ENCODE results near the gene MCIDAS.

DNA sequence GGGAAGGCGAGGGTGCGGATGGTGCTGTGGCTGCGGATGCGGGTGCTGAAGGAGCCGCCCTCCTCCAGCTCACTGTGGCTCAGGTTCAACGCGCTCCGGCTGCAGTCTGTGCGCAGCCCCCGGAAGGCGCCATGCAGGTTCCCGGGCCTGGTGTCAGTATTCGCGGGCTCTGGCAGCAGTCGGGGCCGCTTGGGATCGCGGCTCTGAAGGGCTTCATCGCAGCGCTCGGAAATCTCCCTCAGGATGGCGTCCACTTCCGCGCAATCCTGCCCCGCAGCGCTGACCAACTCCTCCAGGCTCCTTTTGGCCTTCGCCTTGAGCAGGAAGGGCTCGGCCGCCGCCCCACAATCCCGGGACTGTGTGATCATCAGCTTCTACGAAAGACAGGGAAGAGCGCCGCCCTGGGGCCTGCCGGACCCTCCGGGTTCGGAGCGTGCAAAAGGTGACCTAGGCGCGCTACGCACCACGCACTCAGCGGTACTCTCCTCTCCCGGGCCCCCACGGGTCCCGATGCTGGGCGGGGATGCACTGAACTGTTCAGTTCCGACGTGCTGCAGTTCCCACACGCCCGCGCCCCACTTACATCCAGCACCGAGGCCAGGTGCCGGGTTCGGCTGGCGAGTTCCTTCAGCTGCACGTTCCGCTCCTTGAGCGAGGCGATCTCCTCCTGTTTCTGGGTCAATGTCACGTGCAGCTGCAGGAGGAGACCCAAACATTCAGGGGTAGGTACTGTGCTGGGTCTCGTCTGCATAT is 6.5 kb downstream of the MCIDAS start:
- TF ChIP-seq, protein P1, sequence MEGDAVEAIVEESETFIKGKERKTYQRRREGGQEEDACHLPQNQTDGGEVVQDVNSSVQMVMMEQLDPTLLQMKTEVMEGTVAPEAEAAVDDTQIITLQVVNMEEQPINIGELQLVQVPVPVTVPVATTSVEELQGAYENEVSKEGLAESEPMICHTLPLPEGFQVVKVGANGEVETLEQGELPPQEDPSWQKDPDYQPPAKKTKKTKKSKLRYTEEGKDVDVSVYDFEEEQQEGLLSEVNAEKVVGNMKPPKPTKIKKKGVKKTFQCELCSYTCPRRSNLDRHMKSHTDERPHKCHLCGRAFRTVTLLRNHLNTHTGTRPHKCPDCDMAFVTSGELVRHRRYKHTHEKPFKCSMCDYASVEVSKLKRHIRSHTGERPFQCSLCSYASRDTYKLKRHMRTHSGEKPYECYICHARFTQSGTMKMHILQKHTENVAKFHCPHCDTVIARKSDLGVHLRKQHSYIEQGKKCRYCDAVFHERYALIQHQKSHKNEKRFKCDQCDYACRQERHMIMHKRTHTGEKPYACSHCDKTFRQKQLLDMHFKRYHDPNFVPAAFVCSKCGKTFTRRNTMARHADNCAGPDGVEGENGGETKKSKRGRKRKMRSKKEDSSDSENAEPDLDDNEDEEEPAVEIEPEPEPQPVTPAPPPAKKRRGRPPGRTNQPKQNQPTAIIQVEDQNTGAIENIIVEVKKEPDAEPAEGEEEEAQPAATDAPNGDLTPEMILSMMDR (IDR thresholded peaks at IDR 0.05): no peak
- TF ChIP-seq, protein P2, sequence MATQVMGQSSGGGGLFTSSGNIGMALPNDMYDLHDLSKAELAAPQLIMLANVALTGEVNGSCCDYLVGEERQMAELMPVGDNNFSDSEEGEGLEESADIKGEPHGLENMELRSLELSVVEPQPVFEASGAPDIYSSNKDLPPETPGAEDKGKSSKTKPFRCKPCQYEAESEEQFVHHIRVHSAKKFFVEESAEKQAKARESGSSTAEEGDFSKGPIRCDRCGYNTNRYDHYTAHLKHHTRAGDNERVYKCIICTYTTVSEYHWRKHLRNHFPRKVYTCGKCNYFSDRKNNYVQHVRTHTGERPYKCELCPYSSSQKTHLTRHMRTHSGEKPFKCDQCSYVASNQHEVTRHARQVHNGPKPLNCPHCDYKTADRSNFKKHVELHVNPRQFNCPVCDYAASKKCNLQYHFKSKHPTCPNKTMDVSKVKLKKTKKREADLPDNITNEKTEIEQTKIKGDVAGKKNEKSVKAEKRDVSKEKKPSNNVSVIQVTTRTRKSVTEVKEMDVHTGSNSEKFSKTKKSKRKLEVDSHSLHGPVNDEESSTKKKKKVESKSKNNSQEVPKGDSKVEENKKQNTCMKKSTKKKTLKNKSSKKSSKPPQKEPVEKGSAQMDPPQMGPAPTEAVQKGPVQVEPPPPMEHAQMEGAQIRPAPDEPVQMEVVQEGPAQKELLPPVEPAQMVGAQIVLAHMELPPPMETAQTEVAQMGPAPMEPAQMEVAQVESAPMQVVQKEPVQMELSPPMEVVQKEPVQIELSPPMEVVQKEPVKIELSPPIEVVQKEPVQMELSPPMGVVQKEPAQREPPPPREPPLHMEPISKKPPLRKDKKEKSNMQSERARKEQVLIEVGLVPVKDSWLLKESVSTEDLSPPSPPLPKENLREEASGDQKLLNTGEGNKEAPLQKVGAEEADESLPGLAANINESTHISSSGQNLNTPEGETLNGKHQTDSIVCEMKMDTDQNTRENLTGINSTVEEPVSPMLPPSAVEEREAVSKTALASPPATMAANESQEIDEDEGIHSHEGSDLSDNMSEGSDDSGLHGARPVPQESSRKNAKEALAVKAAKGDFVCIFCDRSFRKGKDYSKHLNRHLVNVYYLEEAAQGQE (IDR thresholded peaks at IDR 0.05; ENCODE audit: insufficient read depth in 1 of 2, low read depth in 2 of 2, low read length in 1 of 2): no peak

Measured in Panc1 (cell line).